COR-L47 (cell line): ENCODE measurements around the gene B3GAT1.
A peak's percentile ranks its signal among the peaks of the same experiment; 100 is the strongest.

Experiments
- DNase-seq: peaks from one replicate; lab custom pipeline; 2025; lab: John Stamatoyannopoulos, UW

B3GAT1 gene

GRCh38 chr11:134371436-134372185 lies 40.4 kb downstream of the B3GAT1 start:
- DNase-seq, result no peak

GRCh38 chr11:134370526-134371435 lies 41.3 kb downstream of the B3GAT1 start:
- DNase-seq, result no peak

GRCh38 chr11:134369656-134370525 lies 42.2 kb downstream of the B3GAT1 start:
- DNase-seq, result no peak

GRCh38 chr11:134367781-134368180 lies 44.3 kb downstream of the B3GAT1 start:
- DNase-seq, result no peak

- no peak for DNase-seq
Measured at GRCh38 chr11:134366254-134366653, 45.8 kb downstream of the B3GAT1 start.

GRCh38 chr11:134365011-134365925 lies 46.8 kb downstream of the B3GAT1 start:
- no peak for DNase-seq

- DNase-seq, result no peak
Measured at GRCh38 chr11:134364261-134364660, 47.8 kb downstream of the B3GAT1 start.

GRCh38 chr11:134363592-134363991 lies 48.5 kb downstream of the B3GAT1 start:
- DNase-seq, result no peak

- no peak for DNase-seq
Measured at GRCh38 chr11:134363161-134363560, 48.9 kb downstream of the B3GAT1 start.

GRCh38 chr11:134362192-134362901 lies 49.7 kb downstream of the B3GAT1 start:
- no peak for DNase-seq

- DNase-seq, result peak; percentile 63
Measured at GRCh38 chr11:134361661-134362060, 50.4 kb downstream of the B3GAT1 start.

GRCh38 chr11:134360050-134360835 lies 51.8 kb downstream of the B3GAT1 start:
- DNase-seq, result peak; percentile 79

GRCh38 chr11:134359646-134360045 lies 52.4 kb downstream of the B3GAT1 start:
- no peak for DNase-seq

GRCh38 chr11:134358856-134359490 lies 53.1 kb downstream of the B3GAT1 start:
- no peak for DNase-seq

GRCh38 chr11:134358165-134358855 lies 53.7 kb downstream of the B3GAT1 start:
- DNase-seq, result no peak

GRCh38 chr11:134357545-134357839 lies 54.5 kb downstream of the B3GAT1 start:
- DNase-seq, result no peak

- DNase-seq, result no peak
Measured at GRCh38 chr11:134356656-134357544, 55.1 kb downstream of the B3GAT1 start.

GRCh38 chr11:134355656-134356055 lies 56.4 kb downstream of the B3GAT1 start:
- no peak for DNase-seq
